Measurements from ENCODE around the gene SVIL.

- TF ChIP-seq CTCF (IDR thresholded peaks at IDR 0.05) = no peak
- TF ChIP-seq EZH2 (IDR thresholded peaks at IDR 0.05; ENCODE audit: borderline replicate concordance, insufficient read depth, low read depth, low read length, poor library complexity, severe bottlenecking) = no peak
These were observed 133.1 kb downstream of the SVIL start for GRCh38 chr10:29501692-29502091.
